ENCODE data around the gene CLIC5.

CLIC5 gene

GRCh38 chr6:45903959-45904358 lies 111.7 kb downstream of the CLIC5 start:
- H3K27me3 ChIP-seq: no peaks in the 10 kb centered on the region
- H4K20me1 ChIP-seq: no peaks in the 10 kb centered on the region
- H3K4me3 ChIP-seq: no peak overlapping the region
- no peak overlapping the region for H3K4me2 ChIP-seq
- H3K9ac ChIP-seq: no peak overlapping the region
- no peaks in the 10 kb centered on the region for H3K9me3 ChIP-seq
- H3K36me3 ChIP-seq: no peaks in the 10 kb centered on the region
- no peak for TF ChIP-seq Cebpa-rat (IDR thresholded peaks at IDR 0.05)
- no peak overlapping the region for H3K27ac ChIP-seq
- no peaks in the 10 kb centered on the region for H3K4me1 ChIP-seq

GRCh38 chr6:45902984-45903383 lies 112.7 kb downstream of the CLIC5 start:
- no peaks in the 10 kb centered on the region for H3K27me3 ChIP-seq
- TF ChIP-seq Cebpa-rat (IDR thresholded peaks at IDR 0.05): no peak
- H4K20me1 ChIP-seq: no peaks in the 10 kb centered on the region
- no peaks in the 10 kb centered on the region for H3K36me3 ChIP-seq
- H3K27ac ChIP-seq: no peak overlapping the region
- no peak overlapping the region for H3K4me2 ChIP-seq
- no peaks in the 10 kb centered on the region for H3K9me3 ChIP-seq
- H3K4me1 ChIP-seq: no peaks in the 10 kb centered on the region
- no peak overlapping the region for H3K9ac ChIP-seq
- no peak overlapping the region for H3K4me3 ChIP-seq

DNA sequence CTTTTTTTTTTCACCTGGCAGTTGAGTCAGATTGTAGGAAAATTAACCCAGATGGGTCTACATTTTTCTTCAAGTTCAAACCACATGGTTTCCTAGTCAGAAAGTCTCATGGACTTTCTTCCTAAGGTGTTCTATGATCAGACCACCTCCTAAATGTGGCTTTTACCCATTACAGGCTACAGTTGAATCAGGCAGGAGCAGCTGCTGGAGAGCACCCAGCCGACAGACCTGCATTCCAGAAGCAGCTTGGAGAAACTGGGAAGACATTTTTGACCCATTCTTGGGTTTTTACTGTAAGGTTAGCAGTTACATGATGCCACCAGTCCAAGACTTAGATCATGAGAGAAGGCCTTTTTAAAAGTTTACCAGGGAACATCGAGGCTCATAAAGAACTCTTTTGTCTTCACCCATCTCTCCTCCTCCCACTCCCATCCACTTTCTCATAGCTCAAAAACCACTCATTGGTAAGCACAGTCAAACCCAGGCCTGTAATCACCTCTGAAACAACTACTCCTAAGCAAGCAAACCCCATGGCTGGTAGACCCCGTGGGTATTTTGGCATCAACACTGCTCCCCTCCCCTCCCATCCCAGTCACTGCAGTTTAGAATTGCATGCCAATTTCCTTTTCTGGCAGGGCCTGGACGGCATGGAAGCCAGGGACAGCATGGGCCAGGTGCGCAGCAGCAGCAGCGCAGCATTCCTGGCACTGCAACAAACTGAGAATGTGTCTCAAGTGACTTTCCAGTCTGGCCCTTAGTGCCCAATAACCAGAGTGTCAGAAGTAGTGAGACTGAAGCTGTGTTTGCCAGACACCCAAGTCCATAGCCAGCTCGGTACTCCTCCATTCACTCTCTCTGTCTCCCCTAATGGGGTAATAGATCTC lies 113.7 kb downstream of the CLIC5 start:
- Histone ChIP-seq H3K4me1 (peaks cover 6% of the 10 kb centered on the region), H3K36me3 (no peaks in the 10 kb centered on the region), H3K9me3 (no peaks in the 10 kb centered on the region), H3K4me2 (no peak overlapping the region), H3K27me3 (no peaks in the 10 kb centered on the region), H3K9ac (no peak overlapping the region), H4K20me1 (no peaks in the 10 kb centered on the region), H3K27ac (no peak overlapping the region), H3K4me3 (no peak overlapping the region)
- TF ChIP-seq Cebpa-rat (IDR thresholded peaks at IDR 0.05): no peak

GRCh38 chr6:45900808-45901752 lies 114.6 kb downstream of the CLIC5 start:
- Histone ChIP-seq H3K4me2 (no peak overlapping the region), H3K36me3 (no peaks in the 10 kb centered on the region), H3K27me3 (no peaks in the 10 kb centered on the region), H3K4me1 (peaks cover 9% of the 10 kb centered on the region), H3K27ac (no peak overlapping the region), H4K20me1 (no peaks in the 10 kb centered on the region), H3K9me3 (no peaks in the 10 kb centered on the region), H3K9ac (no peak overlapping the region), H3K4me3 (no peak overlapping the region)
- TF ChIP-seq Cebpa-rat (IDR thresholded peaks at IDR 0.05): no peak

DNA sequence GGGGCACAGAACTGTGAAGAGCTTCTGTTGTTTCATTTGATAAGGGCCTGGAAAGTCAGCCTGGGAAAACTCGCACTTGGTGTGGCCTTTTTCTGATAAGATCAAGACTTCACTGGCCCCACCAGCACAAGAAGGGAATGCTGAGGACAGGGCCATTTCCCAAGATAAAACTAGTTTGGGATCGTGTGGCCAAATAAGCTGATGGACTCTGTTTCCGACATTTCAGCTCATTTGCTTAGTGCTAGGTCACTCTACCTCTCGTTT lies 116.0 kb downstream of the CLIC5 start:
- Histone ChIP-seq H3K4me2 (no peak overlapping the region), H3K4me1 (peaks cover 9% of the 10 kb centered on the region), H4K20me1 (no peaks in the 10 kb centered on the region), H3K9me3 (no peaks in the 10 kb centered on the region), H3K27ac (no peak overlapping the region), H3K36me3 (no peaks in the 10 kb centered on the region), H3K27me3 (no peaks in the 10 kb centered on the region), H3K9ac (no peak overlapping the region), H3K4me3 (no peak overlapping the region)
- no peak for TF ChIP-seq Cebpa-rat (IDR thresholded peaks at IDR 0.05)

DNA sequence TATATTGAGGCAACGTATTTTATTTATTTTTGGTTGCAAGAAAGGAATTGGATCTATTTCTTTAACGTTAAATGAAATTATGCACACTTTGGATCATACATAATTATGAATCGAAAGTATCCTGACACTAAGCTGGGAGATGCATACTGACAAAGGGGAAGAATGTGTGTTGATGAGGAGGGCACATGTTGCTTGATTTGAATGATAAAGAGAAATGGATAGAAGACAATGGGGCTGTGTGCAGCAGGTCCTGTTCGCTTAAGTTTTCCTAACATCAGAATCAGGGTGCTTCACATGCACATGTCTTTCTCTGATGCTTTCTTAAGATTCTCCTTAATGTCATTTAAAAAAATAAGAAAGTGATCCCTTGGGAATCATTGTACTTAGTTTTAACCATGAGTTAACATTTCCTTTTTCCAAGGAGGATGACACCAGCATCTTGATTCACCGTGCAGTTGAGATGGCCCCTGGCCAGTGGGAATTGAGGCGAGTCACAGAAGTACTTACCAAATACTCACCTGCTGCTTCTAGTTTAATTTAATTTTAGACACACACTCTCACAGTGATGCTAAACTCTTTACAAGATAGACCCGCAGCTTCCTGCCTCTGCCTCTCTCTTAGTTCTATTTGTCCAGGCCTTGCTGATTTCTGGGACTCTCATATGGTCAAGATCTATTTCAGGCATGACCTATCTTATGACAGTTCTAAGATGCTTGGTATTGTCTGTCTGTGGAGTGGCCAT lies 116.5 kb downstream of the CLIC5 start:
- peaks cover 9% of the 10 kb centered on the region for H3K4me1 ChIP-seq
- H3K4me3 ChIP-seq: no peak overlapping the region
- H3K27ac ChIP-seq: no peak overlapping the region
- H3K36me3 ChIP-seq: no peaks in the 10 kb centered on the region
- H3K4me2 ChIP-seq: no peak overlapping the region
- no peaks in the 10 kb centered on the region for H4K20me1 ChIP-seq
- H3K9ac ChIP-seq: no peak overlapping the region
- H3K9me3 ChIP-seq: no peaks in the 10 kb centered on the region
- TF ChIP-seq Cebpa-rat (IDR thresholded peaks at IDR 0.05): no peak
- no peaks in the 10 kb centered on the region for H3K27me3 ChIP-seq

- no peaks in the 10 kb centered on the region for H4K20me1 ChIP-seq
- TF ChIP-seq Cebpa-rat (IDR thresholded peaks at IDR 0.05): no peak
- H3K4me1 ChIP-seq: peaks cover 9% of the 10 kb centered on the region
- no peak overlapping the region for H3K9ac ChIP-seq
- no peak overlapping the region for H3K27ac ChIP-seq
- no peak overlapping the region for H3K4me3 ChIP-seq
- H3K27me3 ChIP-seq: no peaks in the 10 kb centered on the region
- H3K9me3 ChIP-seq: no peaks in the 10 kb centered on the region
- peak overlapping the region; percentile 56 for H3K4me2 ChIP-seq
- no peaks in the 10 kb centered on the region for H3K36me3 ChIP-seq
These were observed 118.7 kb downstream of the CLIC5 start for GRCh38 chr6:45896783-45897441.

DNA sequence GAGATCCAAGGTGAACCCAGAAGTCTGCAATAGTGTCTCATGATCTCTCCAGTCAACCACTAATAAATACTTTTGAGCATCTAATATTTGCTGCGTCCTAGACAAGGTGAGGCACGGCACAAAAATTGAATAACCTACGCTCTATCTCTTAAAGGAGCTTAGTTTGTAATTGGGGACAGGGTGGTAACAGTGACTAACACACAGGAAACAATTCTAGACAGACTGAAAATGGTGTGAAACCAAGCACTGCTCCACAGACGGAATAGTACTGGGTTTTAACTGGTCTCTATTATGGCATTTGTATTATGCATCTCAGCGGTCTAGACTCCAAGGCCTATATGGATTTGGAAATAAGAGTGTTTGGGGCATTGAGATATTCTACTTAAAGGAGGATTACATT lies 120.1 kb downstream of the CLIC5 start:
- Histone ChIP-seq H3K4me1 (peaks cover 9% of the 10 kb centered on the region), H3K27me3 (no peaks in the 10 kb centered on the region), H4K20me1 (no peaks in the 10 kb centered on the region), H3K27ac (no peak overlapping the region), H3K9ac (no peak overlapping the region), H3K9me3 (no peaks in the 10 kb centered on the region), H3K36me3 (no peaks in the 10 kb centered on the region), H3K4me2 (no peak overlapping the region), H3K4me3 (no peak overlapping the region)
- TF ChIP-seq Cebpa-rat (IDR thresholded peaks at IDR 0.05): no peak

DNA sequence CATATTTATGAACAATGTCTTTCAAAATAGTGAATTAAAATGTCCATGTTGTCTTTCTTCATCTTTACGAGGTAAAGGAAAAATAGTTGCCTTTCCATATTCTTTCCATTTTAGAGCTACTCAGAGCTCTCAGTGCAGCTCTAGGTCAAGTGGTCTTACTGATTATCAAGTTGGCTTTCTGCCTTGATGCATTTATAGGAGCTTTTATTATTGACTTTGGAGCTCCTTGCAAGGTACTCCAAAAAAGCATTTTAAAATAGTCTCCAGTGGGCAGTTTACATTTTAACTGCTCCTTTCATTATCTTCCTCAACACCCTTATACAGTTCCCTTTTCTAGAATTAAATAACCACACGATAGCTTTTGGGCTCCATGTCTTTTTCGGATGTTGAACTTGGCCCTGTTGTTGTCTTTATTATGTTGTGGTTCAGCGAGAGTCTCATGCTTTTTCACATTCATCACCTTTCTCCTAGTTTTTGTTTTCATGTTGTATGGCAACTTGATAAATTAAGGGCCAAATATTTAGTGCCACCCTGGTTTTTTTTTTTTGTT lies 122.9 kb downstream of the CLIC5 start:
- Histone ChIP-seq H3K36me3 (no peaks in the 10 kb centered on the region), H3K27ac (no peak overlapping the region), H3K27me3 (no peaks in the 10 kb centered on the region), H3K4me2 (no peak overlapping the region), H3K4me1 (peaks cover 9% of the 10 kb centered on the region), H4K20me1 (no peaks in the 10 kb centered on the region), H3K4me3 (no peak overlapping the region), H3K9me3 (no peaks in the 10 kb centered on the region), H3K9ac (no peak overlapping the region)
- TF ChIP-seq Cebpa-rat (IDR thresholded peaks at IDR 0.05): no peak
